ENCODE results near the gene OR8H1.

Gene OR8H1

DNA sequence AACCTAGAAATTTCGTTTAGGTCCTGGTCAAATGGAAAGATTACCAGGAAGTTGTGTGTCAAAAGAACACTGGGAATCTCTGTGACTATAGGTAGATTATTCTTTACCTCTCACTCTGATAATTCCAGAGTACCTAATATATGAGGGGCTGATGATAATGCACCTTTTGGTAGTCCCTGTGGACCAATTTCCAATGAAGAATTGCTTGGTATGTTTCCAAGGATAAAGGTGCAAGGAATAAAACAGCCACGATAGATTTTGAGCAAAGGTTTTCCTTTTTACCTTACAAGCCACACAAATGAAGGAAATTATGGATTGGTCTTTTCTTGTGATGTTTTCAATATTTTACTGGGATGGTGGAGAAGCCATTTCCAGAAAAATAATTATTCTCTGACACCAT is at the start of gene OR8H1:
Gene OR8H1, minus strand, starts transcription at position 101 of the 400 bp plus-strand sequence. CDS start 1,192 bp downstream, outside the sequence.
- no peak for DNase-seq

- DNase-seq, result no peak
These were observed 48.2 kb upstream of the OR8H1 start for GRCh38 chr11:56340289-56340688.

DNA sequence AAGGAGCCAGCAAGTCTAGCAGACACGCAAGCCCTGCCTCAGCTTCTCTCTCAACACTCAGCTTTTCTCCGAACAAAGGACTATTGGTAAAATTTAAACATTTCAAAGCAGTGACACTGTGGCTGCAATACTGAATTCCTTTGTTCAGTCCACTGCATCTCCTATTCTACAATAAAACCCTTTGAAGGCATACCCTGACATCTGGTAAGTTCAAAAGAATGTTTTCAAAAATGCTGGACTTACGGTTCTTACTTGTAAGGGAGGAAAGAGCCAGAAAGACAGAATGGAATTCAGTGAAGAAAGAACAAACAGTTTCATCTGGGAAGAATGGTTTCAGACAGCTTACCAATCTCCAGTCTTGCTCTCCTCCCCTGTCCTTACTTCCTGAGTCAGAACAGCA is 41.1 kb upstream of the OR8H1 start:
- DNase-seq, result no peak

- no peak for DNase-seq
These were observed 39.9 kb upstream of the OR8H1 start for GRCh38 chr11:56331861-56332491.

DNA sequence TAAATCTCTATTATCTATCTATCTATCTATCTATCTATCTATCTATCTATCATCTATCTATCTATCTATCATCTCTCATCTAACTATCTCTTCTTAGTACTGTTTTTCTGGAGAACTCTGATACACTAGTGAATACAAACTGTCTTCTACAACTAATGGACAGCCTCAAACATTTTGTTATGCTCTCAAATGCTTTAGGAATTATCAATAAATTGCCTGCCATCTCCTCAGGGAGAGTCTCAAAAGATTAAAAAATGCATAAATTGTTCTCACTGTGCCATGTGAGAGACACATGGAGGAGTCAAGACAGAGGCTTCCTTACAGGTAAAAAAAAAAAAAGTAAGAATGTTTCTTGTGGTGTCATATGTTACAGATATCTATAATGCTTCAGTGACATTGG is 22.8 kb upstream of the OR8H1 start, which contains the start of gene OR8K3:
Gene OR8K3, plus strand, starts transcription at position 301 of the 400 bp plus-strand sequence. CDS start 3,163 bp downstream, outside the sequence.
- no peak for DNase-seq

GRCh38 chr11:56307836-56308235 is 15.8 kb upstream of the OR8H1 start:
- DNase-seq, result no peak

- no peak for DNase-seq
These were observed 4.8 kb upstream of the OR8H1 start for GRCh38 chr11:56296898-56297297.

DNA sequence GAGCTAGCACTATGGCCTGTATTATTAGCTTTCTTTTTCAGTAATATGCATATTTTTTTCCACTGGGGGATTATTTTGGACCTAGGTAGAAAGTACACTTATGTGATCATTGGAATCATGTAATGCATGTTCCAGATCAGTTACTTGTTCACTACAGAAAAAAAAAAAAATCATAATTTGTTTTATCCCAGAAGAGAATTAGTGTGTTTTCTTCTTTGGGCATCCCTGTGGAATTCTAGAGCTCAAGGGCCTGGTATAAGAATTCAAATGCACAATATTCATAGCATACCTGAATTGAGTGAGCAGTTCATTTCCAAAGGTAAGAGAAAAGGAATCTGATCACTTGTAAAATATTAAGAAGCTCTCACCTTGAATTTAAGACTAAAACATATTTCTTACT is 18.2 kb downstream of the OR8H1 start, which contains the start of gene OR5T1:
Gene OR5T1, plus strand, starts transcription at position 301 of the 400 bp plus-strand sequence. CDS start 1,485 bp downstream, outside the sequence.
- DNase-seq, result no peak

- DNase-seq, result no peak
These were observed 21.0 kb downstream of the OR8H1 start for GRCh38 chr11:56271092-56271491.

DNA sequence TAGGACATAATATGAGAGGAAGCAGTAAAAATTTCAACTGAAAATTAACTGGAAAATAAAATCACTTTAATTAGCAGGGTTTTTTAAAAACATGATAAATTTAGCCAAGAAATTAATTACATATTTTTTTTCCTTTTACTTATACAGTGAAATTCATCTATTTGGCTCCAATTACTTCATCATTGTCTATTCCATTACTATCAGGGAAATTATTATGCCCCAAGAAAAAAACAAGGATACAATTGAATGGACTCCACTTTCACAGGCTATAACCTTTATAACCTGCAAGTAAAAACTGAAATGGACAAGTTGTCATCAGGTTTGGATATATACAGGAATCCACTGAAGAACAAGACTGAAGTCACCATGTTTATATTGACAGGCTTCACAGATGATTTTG is 40.1 kb downstream of the OR8H1 start, which contains the start of gene OR5T3:
Gene OR5T3, plus strand, starts transcription at position 301 of the 400 bp plus-strand sequence. Its CDS starts 0 bp downstream, at position 301.
- no peak for DNase-seq
